Effector memory CD8-positive, alpha-beta T cell (primary cell): ENCODE measurements around the gene ARF6.

ENCODE experiments used
- ATAC-seq: fragments of 150-1000 bp; cut with Tn5 transposase; replicated peaks from 2 replicates; pipeline ENCODE4 v1.10.0; 2021; ENCODE audit warnings: mild to moderate bottlenecking, moderate library complexity
- DNase-seq, 3 experiments: peaks; one replicate each; pipeline ENCODE4 v3.0.0; 2021
- H3K27ac Mint-ChIP-seq, 2 donors: one replicate each; pipeline ENCODE4 v1.8.0; 2022; ENCODE audit warnings: mild to moderate bottlenecking in 2 of 2, mixed read lengths in 2 of 2, moderate library complexity in 2 of 2
- H3K27me3 Mint-ChIP-seq, 2 donors: one replicate each; pipeline ENCODE4 v1.8.0; 2022; ENCODE audit warnings: mixed read lengths in 2 of 2
- H3K36me3 Mint-ChIP-seq: one replicate; pipeline ENCODE4 v1.8.0; 2022; ENCODE audit warnings: mild to moderate bottlenecking, moderate library complexity, mixed read lengths; ENCODE audit not compliant: insufficient read depth
- H3K4me1 Mint-ChIP-seq, 2 donors: one replicate each; pipeline ENCODE4 v1.8.0; 2022; ENCODE audit warnings: low read depth in 2 of 2, mixed read lengths in 2 of 2
- H3K4me3 Mint-ChIP-seq, 2 donors: one replicate each; pipeline ENCODE4 v1.8.0; 2022; ENCODE audit warnings: mild to moderate bottlenecking in 2 of 2, mixed read lengths in 2 of 2, moderate library complexity in 2 of 2
- H3K9me3 Mint-ChIP-seq, 2 donors: one replicate each; pipeline ENCODE4 v1.8.0; 2022; ENCODE audit warnings: mixed read lengths in 2 of 2
- total RNA-seq, 9 experiments: gene quantifications; one replicate each; lab custom pipeline; 2026; lab: John Stamatoyannopoulos, UW

Gene ARF6
- total RNA-seq = 235 to 422 (median 320) reads per million in 9 experiments

- Mint-ChIP-seq H3K27me3 (no peaks in the 10 kb centered on the region), H3K4me3 (peak within 1 kb of the TSS; percentile 82 to 90), H3K4me1 (peaks cover 28 to 38% of the 10 kb centered on the region in 2 donors), H3K36me3 (peaks cover 52% of the 10 kb centered on the region), H3K9me3 (no peaks in the 10 kb centered on the region), H3K27ac (peak within 1 kb of the TSS; percentile 96)
- DNase-seq (peak; percentile 91 to 95 (median 94)), ATAC-seq (peak; percentile 81)
These were observed at the start of gene ARF6 for GRCh38 chr14:49892636-49893308. TSS of gene ARF6 (plus strand) at chr14:49893082. CDS start at chr14:49893737, 655 bp downstream.

- ATAC-seq (no peak), DNase-seq (no peak)
- H3K4me3 Mint-ChIP-seq = no peak overlapping the region
- peaks cover 54% of the 10 kb centered on the region for H3K36me3 Mint-ChIP-seq
- H3K27me3 Mint-ChIP-seq = no peaks in the 10 kb centered on the region
- H3K9me3 Mint-ChIP-seq = no peaks in the 10 kb centered on the region
- H3K4me1 Mint-ChIP-seq = peaks cover 22 to 46% of the 10 kb centered on the region in 2 donors
- peak overlapping the region; percentile 12 to 83 for H3K27ac Mint-ChIP-seq
These were observed 43.6 kb upstream of the ARF6 start for GRCh38 chr14:49849213-49849847.

GRCh38 chr14:49851813-49852212 is 41.1 kb upstream of the ARF6 start:
- peak overlapping the region; percentile 98 for H3K27ac Mint-ChIP-seq
- DNase-seq (no peak), ATAC-seq (no peak)
- H3K4me1 Mint-ChIP-seq = peaks cover 22 to 49% of the 10 kb centered on the region in 2 donors
- peaks cover 36% of the 10 kb centered on the region for H3K36me3 Mint-ChIP-seq
- peak overlapping the region; percentile 99 to 100 for H3K4me3 Mint-ChIP-seq
- H3K9me3 Mint-ChIP-seq = no peaks in the 10 kb centered on the region
- no peaks in the 10 kb centered on the region for H3K27me3 Mint-ChIP-seq

- H3K9me3 Mint-ChIP-seq = no peaks in the 10 kb centered on the region
- DNase-seq (peak; percentile 80 to 89 (median 87)), ATAC-seq (peak; percentile 78)
- peak within 1 kb of the TSS; percentile 98 for H3K27ac Mint-ChIP-seq
- peaks cover 33% of the 10 kb centered on the region for H3K36me3 Mint-ChIP-seq
- H3K4me1 Mint-ChIP-seq = peaks cover 20 to 49% of the 10 kb centered on the region in 2 donors
- peak within 1 kb of the TSS; percentile 99 to 100 for H3K4me3 Mint-ChIP-seq
- no peaks in the 10 kb centered on the region for H3K27me3 Mint-ChIP-seq
These were observed 40.4 kb upstream of the ARF6 start, which contains the start of gene NEMF for GRCh38 chr14:49852301-49853157. TSS of gene NEMF (minus strand) at chr14:49852788. CDS start at chr14:49852753, 35 bp downstream.

GRCh38 chr14:49853158-49853477 is 39.8 kb upstream of the ARF6 start:
- H3K4me1 Mint-ChIP-seq = peaks cover 20 to 49% of the 10 kb centered on the region in 2 donors
- no peak for DNase-seq
- peak overlapping the region; percentile 98 for H3K27ac Mint-ChIP-seq
- no peaks in the 10 kb centered on the region for H3K9me3 Mint-ChIP-seq
- peak; percentile 6 for ATAC-seq
- peak overlapping the region; percentile 99 to 100 for H3K4me3 Mint-ChIP-seq
- no peaks in the 10 kb centered on the region for H3K27me3 Mint-ChIP-seq
- peaks cover 27% of the 10 kb centered on the region for H3K36me3 Mint-ChIP-seq

GRCh38 chr14:49853572-49854375 is 39.1 kb upstream of the ARF6 start:
- Mint-ChIP-seq H3K4me3 (peak overlapping the region; percentile 99 to 100), H3K9me3 (no peaks in the 10 kb centered on the region), H3K27ac (peak overlapping the region; percentile 98), H3K27me3 (no peaks in the 10 kb centered on the region), H3K36me3 (peaks cover 20% of the 10 kb centered on the region), H3K4me1 (peaks cover 20 to 49% of the 10 kb centered on the region in 2 donors)
- ATAC-seq (peak; percentile 74), DNase-seq (peak; percentile 64 to 69 (median 64))

GRCh38 chr14:49857427-49858003 is 35.4 kb upstream of the ARF6 start:
- H3K4me3 Mint-ChIP-seq = no peak overlapping the region
- H3K36me3 Mint-ChIP-seq = peaks cover 5% of the 10 kb centered on the region
- ATAC-seq (no peak), DNase-seq (no peak)
- peaks cover 0 to 5% of the 10 kb centered on the region in 2 donors for H3K27me3 Mint-ChIP-seq
- no peak overlapping the region for H3K27ac Mint-ChIP-seq
- H3K9me3 Mint-ChIP-seq = no peaks in the 10 kb centered on the region
- H3K4me1 Mint-ChIP-seq = peaks cover 13 to 24% of the 10 kb centered on the region in 2 donors

- no peak overlapping the region for H3K27ac Mint-ChIP-seq
- no peak for DNase-seq
- H3K27me3 Mint-ChIP-seq = peaks cover 0 to 11% of the 10 kb centered on the region in 2 donors
- peaks cover 0 to 2% of the 10 kb centered on the region in 2 donors for H3K9me3 Mint-ChIP-seq
- H3K4me1 Mint-ChIP-seq = peaks cover 6 to 19% of the 10 kb centered on the region in 2 donors
- ATAC-seq = no peak
- no peaks in the 10 kb centered on the region for H3K36me3 Mint-ChIP-seq
- no peak overlapping the region for H3K4me3 Mint-ChIP-seq
These were observed 34.5 kb upstream of the ARF6 start for GRCh38 chr14:49858383-49858782.

GRCh38 chr14:49860988-49861698 is 31.7 kb upstream of the ARF6 start:
- H3K4me1 Mint-ChIP-seq = peaks cover 3 to 10% of the 10 kb centered on the region in 2 donors
- no peak overlapping the region for H3K27ac Mint-ChIP-seq
- peaks cover 0 to 11% of the 10 kb centered on the region in 2 donors for H3K27me3 Mint-ChIP-seq
- ATAC-seq = no peak
- H3K4me3 Mint-ChIP-seq = no peak overlapping the region
- DNase-seq = no peak
- H3K36me3 Mint-ChIP-seq = no peaks in the 10 kb centered on the region
- peaks cover 0 to 2% of the 10 kb centered on the region in 2 donors for H3K9me3 Mint-ChIP-seq

GRCh38 chr14:49861699-49862088 is 31.2 kb upstream of the ARF6 start:
- peaks cover 0 to 11% of the 10 kb centered on the region in 2 donors for H3K27me3 Mint-ChIP-seq
- H3K4me3 Mint-ChIP-seq = no peak overlapping the region
- H3K9me3 Mint-ChIP-seq = peaks cover 0 to 2% of the 10 kb centered on the region in 2 donors
- no peak overlapping the region for H3K27ac Mint-ChIP-seq
- peak; percentile 5 for ATAC-seq
- H3K4me1 Mint-ChIP-seq = peaks cover 3 to 10% of the 10 kb centered on the region in 2 donors
- no peaks in the 10 kb centered on the region for H3K36me3 Mint-ChIP-seq
- peak; percentile 40 to 64 (median 51) for DNase-seq

GRCh38 chr14:49862089-49862673 is 30.7 kb upstream of the ARF6 start:
- Mint-ChIP-seq H3K27me3 (peaks cover 0 to 11% of the 10 kb centered on the region in 2 donors), H3K9me3 (peaks cover 0 to 2% of the 10 kb centered on the region in 2 donors), H3K36me3 (no peaks in the 10 kb centered on the region), H3K27ac (no peak overlapping the region), H3K4me3 (no peak overlapping the region), H3K4me1 (peaks cover 3 to 10% of the 10 kb centered on the region in 2 donors)
- DNase-seq (peak; percentile 77 to 90 (median 82)), ATAC-seq (peak; percentile 34)
